GM12875 (cell line): Measurements from ENCODE around the gene PPP2CA.

Source experiments
- H3K4me3 ChIP-seq: one replicate; pipeline ENCODE4 v1.5.1; 2011; ENCODE audit warnings: low read depth, low read length, control low read depth
- TF ChIP-seq, protein P1 (sequence below): IDR thresholded peaks from 2 replicates; pipeline ENCODE4 v1.5.1; 2011; ENCODE audit warnings: low read depth, mild to moderate bottlenecking, control low read depth, inconsistent platforms, low read length, moderate library complexity, borderline replicate concordance; ENCODE audit not compliant: insufficient read depth

PPP2CA gene

DNA sequence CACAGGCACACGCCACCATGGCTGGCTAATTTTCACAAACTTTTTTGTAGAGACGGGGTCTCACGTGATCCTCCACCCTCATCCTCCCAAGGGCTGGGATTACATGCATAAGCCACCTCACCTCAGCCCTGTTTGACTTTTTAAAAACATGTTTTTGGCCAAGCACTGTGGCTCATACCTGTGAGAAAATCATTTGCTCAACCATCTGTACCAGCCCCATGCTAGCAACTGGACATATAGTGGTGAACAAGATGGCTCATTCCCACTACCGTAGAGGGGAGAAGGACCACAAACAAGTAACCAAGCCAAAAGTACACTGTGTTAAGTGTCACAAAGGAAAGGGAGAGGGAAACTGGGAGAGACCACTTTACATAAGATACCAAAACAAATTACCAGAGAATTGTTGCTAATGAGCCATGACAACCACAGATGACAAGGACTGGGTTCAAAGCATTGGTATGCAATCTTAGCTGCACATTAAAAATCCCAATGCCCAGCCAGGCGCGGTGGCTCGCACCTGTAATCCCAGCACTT, 19.2 kb downstream of the PPP2CA start:
- no peak overlapping the region for H3K4me3 ChIP-seq
- TF ChIP-seq, protein P1, sequence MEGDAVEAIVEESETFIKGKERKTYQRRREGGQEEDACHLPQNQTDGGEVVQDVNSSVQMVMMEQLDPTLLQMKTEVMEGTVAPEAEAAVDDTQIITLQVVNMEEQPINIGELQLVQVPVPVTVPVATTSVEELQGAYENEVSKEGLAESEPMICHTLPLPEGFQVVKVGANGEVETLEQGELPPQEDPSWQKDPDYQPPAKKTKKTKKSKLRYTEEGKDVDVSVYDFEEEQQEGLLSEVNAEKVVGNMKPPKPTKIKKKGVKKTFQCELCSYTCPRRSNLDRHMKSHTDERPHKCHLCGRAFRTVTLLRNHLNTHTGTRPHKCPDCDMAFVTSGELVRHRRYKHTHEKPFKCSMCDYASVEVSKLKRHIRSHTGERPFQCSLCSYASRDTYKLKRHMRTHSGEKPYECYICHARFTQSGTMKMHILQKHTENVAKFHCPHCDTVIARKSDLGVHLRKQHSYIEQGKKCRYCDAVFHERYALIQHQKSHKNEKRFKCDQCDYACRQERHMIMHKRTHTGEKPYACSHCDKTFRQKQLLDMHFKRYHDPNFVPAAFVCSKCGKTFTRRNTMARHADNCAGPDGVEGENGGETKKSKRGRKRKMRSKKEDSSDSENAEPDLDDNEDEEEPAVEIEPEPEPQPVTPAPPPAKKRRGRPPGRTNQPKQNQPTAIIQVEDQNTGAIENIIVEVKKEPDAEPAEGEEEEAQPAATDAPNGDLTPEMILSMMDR = no peak

DNA sequence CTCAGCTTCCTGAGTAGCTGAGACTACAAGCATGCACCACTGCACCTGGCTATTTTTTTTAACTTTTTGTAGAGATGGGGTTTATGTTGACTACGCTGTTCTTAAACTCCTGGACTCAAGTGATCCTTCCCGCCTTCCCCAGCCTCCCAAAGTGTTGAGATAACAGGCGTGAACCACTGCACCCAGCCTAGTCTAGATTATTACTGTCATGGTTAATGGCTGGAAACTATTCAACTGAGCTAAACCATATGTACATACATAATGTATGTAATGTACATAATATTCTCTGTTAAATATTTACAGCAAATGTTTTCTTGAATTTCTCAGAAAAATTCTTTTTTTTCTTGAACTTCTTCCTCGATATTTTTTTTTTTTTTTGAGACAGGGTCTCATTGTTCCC, 21.3 kb downstream of the PPP2CA start:
- no peak overlapping the region for H3K4me3 ChIP-seq
- TF ChIP-seq, protein P1 = no peak

DNA sequence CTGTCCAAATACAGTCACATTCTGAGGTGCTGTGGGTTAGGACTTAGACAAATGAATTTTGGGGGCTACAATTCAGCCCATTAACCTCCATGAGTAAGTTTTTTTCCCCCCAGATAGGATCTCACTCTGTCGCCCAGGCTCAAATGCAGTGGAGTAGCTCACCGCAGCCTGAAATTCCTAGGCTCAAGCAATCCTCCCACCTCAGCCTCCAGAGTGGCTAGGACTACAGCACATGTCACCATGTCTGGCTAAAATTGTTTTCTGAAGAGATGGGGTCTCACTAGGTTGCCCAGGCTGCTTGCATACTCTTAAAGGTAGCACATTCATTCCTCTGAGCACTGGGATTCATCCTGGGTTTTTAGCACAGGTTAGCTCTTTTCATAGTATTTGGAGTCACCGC, 22.2 kb downstream of the PPP2CA start:
- no peak overlapping the region for H3K4me3 ChIP-seq
- TF ChIP-seq, protein P1 = no peak

DNA sequence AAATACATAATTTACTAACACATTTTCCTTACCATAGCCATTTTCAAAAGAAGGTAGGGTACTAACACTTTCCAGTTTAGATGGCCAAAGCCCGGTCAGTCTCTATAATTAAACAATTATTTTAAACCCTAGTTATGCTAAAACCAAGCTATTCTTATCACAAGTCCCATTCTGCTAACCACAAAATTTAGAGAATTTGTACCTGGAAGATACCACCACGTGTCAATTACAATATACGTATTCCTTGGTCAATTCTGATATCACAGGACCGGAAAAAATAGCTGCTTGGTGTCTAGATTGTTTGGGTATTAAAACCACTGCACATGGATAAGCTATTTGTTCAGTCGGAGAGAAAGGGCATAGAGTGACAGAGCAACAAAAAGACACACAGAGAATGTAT, 30.2 kb downstream of the PPP2CA start:
- TF ChIP-seq, protein P1 = no peak

DNA sequence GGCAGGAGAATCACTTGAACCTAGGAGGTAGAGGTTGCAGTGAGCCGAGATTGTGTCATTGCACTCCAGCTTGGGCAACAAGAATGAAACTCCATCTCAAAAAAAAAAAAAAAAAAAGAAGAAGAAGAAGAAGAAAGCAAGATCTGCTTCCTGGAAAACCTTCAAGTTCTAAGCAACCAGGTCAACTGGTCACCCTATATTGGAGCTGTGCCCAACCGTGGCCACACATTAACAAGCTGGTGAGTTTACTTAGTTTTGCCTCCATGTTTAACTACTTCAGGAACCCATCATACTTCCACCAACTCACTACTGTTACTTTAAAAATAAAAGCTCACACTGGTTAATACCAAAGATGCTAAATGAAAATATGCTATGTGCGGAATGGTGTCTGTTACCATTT, 36.8 kb downstream of the PPP2CA start:
- H3K4me3 ChIP-seq = no peak overlapping the region
- TF ChIP-seq, protein P1 = no peak

More for the DNA sequence above, 30.2 kb downstream of the PPP2CA start:
- H3K4me3 ChIP-seq = no peak overlapping the region

DNA sequence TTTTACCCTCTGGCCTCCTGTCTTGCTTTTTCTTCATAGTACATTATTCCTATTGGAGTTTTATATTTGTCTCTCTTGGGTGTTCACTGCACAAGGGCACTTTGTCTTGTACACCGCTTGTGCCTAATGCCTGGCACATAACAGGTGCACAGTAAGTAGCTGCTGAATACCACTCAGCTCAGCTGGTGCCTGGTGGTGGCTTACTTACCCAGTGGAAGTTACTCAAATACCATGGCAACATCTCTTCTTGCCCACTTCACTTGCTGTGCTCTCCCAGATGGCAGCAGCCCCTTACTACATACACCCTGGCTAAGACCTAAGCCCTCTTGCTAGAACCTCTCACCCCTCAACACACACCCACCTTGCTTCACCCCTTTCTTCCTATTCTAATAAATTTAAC, 37.8 kb downstream of the PPP2CA start:
- TF ChIP-seq, protein P1 = no peak

DNA sequence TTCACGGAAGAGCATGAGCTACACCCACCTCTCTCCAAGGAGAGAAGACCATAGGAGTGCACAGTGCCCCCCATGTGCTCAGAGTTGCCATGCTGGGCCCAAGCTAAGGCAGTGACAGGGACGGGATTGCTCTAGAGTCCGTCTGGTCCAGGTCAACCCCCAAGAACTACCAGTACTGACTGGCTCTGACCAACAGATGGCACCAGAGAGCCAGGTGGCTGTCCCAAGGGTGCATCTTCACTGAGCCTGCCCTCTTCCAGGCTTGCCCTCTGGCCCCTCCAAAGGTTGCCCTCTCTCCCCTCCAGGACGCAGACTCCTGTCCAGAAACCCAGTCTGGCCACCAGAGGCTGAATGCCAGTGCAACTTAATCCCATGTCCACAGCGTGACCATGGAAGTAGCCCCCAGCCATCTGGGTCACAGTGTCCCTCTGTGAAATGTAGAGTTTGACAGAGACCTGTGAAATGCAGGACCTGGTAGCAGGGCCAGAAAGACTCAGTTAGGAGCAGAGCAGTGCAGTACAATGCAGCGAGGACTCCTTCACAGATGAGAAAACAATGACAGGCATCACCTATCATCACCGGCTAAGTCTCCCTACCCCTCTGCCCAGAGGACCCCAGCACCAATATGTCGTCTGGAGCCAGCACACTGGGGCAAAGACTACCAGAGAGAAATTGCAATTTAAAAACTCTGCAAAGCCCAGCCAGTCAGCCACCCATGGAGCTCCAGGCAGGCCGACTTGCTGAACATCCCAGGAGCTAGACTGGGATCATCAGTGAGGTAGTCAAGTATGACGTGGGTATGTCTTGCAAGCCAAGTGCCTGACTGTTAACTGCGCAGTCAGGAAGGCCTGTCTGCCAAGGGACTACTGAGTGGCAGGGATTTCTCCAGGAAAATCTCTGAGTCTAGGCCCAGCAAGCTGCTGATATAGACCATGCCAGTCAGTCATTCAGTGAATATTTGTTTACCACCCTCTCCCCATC, 41.4 kb downstream of the PPP2CA start:
- H3K4me3 ChIP-seq = no peak overlapping the region
- TF ChIP-seq, protein P1 = peak; percentile 95

More for the DNA sequence above, 37.8 kb downstream of the PPP2CA start:
- H3K4me3 ChIP-seq = no peak overlapping the region
